ENCODE measurements around the gene TAOK3.

- TF ChIP-seq CTCF (IDR thresholded peaks at IDR 0.05) (no peak), POLR2A (IDR thresholded peaks at IDR 0.05) (no peak)
These were observed 271.7 kb downstream of the TAOK3 start for GRCh38 chr12:118101051-118101450.

Measured in Peyer's patch (tissue), 4 donors.